Colon (tissue), 2 donors: ENCODE results near the gene GRM1.

Source experiments
- FAIRE-seq: peaks from 2 replicates; lab custom pipeline; 2012; peaks lifted over from hg19 to GRCh38; lab: Jason Lieb, UNC
- donor health status: control.
- donor health status: control.

GRM1 gene

GRCh38 chr6:146481527-146481926 is 452.7 kb downstream of the GRM1 start:
- no peak for FAIRE-seq

GRCh38 chr6:146484411-146484810 is 455.5 kb downstream of the GRM1 start:
- no peak for FAIRE-seq
